IMR-90 (cell line): ENCODE data around the gene MTR. TPM values are rescaled to one million over a fixed set of nuclear protein-coding genes. Genes with fewer than 3 reads are reported as not detected.

Experiments used
- ATAC-seq: fragments of 200-7000 bp; cut with Tn5 transposase; 2 replicates; pipeline ENCODE4 v1.9.1; 2020; ENCODE audit warnings: low read depth, mild to moderate bottlenecking, moderate library complexity
- BruUV-seq: library from RNA; stranded (reverse); fragments of 400-500 nt; replicated peaks from 2 replicates; lab custom pipeline; 2021; lab: Mats Ljungman, UMichigan
- CTCF ChIA-PET: fragments of 300-600 bp; formaldehyde crosslinking; extraction: SDS; loops from one replicate; lab custom pipeline; 2021; ENCODE audit warnings: antibody characterized with exemption; lab: Yijun Ruan, JAX
- POLR2A ChIA-PET: fragments of 300-600 bp; sonication (Branson Sonifier 250); formaldehyde crosslinking; loops from one replicate; lab custom pipeline; 2022; ENCODE audit warnings: antibody characterized with exemption; ENCODE audit not compliant: unreplicated experiment; lab: Charles Lee
- DNase-seq: peaks from one replicate; pipeline ENCODE4 v3.0.0; 2013
- H2AFZ ChIP-seq: replicated peaks from 2 replicates; pipeline ENCODE3; 2013; ENCODE audit warnings: low read length, mild to moderate bottlenecking; ENCODE audit not compliant: poor library complexity
- H2AK5ac ChIP-seq: 2 replicates; pipeline ENCODE4 v1.6.1; 2013; ENCODE audit warnings: low read depth, low read length, inconsistent platforms
- H2AK9ac ChIP-seq: replicated peaks from 2 replicates; pipeline ENCODE3; 2013; ENCODE audit warnings: mild to moderate bottlenecking, low read depth, low read length, moderate library complexity; ENCODE audit not compliant: poor library complexity
- H2BK120ac ChIP-seq: 2 replicates; pipeline ENCODE4 v1.6.1; 2013; ENCODE audit warnings: low read depth, low read length, inconsistent platforms
- H2BK15ac ChIP-seq: 3 replicates; pipeline ENCODE4 v1.6.1; 2013; ENCODE audit warnings: low read depth, low read length, inconsistent platforms
- H2BK20ac ChIP-seq: 2 replicates; pipeline ENCODE4 v1.6.1; 2013; ENCODE audit warnings: low read depth, mild to moderate bottlenecking, inconsistent platforms, low read length, moderate library complexity
- H2BK5ac ChIP-seq: 2 replicates; pipeline ENCODE4 v1.6.1; 2013; ENCODE audit warnings: mild to moderate bottlenecking, low read depth, low read length, inconsistent platforms; ENCODE audit not compliant: poor library complexity, severe bottlenecking
- H3K14ac ChIP-seq: replicated peaks from 2 replicates; pipeline ENCODE4 v1.6.1; 2013; ENCODE audit warnings: low read depth, low read length, inconsistent platforms
- H3K18ac ChIP-seq: 2 replicates; pipeline ENCODE4 v1.6.1; 2013; ENCODE audit warnings: low read depth, low read length, control low read depth
- H3K23ac ChIP-seq: 2 replicates; pipeline ENCODE4 v1.6.1; 2013; ENCODE audit warnings: low read depth, low read length, inconsistent platforms
- H3K27ac ChIP-seq: 2 replicates; pipeline ENCODE4 v1.5.1; 2013; ENCODE audit warnings: mild to moderate bottlenecking, control low read depth, low read length; ENCODE audit not compliant: insufficient read depth
- H3K27me3 ChIP-seq: 2 replicates; pipeline ENCODE4 v1.6.1; 2013; ENCODE audit warnings: low read length; ENCODE audit not compliant: control insufficient read depth, insufficient read depth
- H3K36me3 ChIP-seq: 2 replicates; pipeline ENCODE4 v1.6.1; 2013; ENCODE audit warnings: low read length, mixed read lengths; ENCODE audit not compliant: control insufficient read depth, insufficient read depth
- H3K4ac ChIP-seq: 2 replicates; pipeline ENCODE4 v1.6.1; 2013; ENCODE audit warnings: low read depth, low read length, inconsistent platforms
- H3K4me1 ChIP-seq: 2 replicates; pipeline ENCODE4 v1.6.1; 2013; ENCODE audit warnings: low read length, mixed read lengths; ENCODE audit not compliant: control insufficient read depth, insufficient read depth
- H3K4me2 ChIP-seq: 2 replicates; pipeline ENCODE4 v1.6.1; 2013; ENCODE audit warnings: low read depth, mild to moderate bottlenecking, control low read depth, low read length, moderate library complexity
- H3K4me3 ChIP-seq: 2 replicates; pipeline ENCODE4 v1.5.1; 2013; ENCODE audit warnings: low read depth, mild to moderate bottlenecking, control low read depth, low read length, moderate library complexity; ENCODE audit not compliant: insufficient read depth
- H3K56ac ChIP-seq: 2 replicates; pipeline ENCODE4 v1.6.1; 2013; ENCODE audit warnings: low read length, inconsistent platforms; ENCODE audit not compliant: insufficient read depth; ENCODE audit errors: extremely low read depth
- H3K79me1 ChIP-seq, 2 experiments: 2 replicates each; pipeline ENCODE4 v1.6.1; 2013; ENCODE audit warnings: low read length in 2 of 2, inconsistent platforms in 1 of 2, low read depth in 1 of 2
- H3K9ac ChIP-seq: 2 replicates; pipeline ENCODE4 v1.6.1; 2013; ENCODE audit warnings: low read depth, low read length, control low read depth
- H3K9me1 ChIP-seq: 2 replicates; pipeline ENCODE4 v1.6.1; 2013; ENCODE audit warnings: low read length, inconsistent platforms; ENCODE audit not compliant: insufficient read depth
- H3K9me3 ChIP-seq: 2 replicates; pipeline ENCODE4 v1.6.1; 2013; ENCODE audit warnings: low read length; ENCODE audit not compliant: control insufficient read depth, insufficient read depth
- H4K20me1 ChIP-seq: 2 replicates; pipeline ENCODE4 v1.6.1; 2013; ENCODE audit warnings: low read length, inconsistent platforms; ENCODE audit not compliant: insufficient read depth
- H4K5ac ChIP-seq: 2 replicates; pipeline ENCODE4 v1.6.1; 2013; ENCODE audit warnings: mild to moderate bottlenecking, low read depth, low read length, control low read depth
- H4K8ac ChIP-seq, 2 experiments: 2 replicates each; pipeline ENCODE4 v1.6.1; 2013; ENCODE audit warnings: low read depth in 2 of 2, low read length in 2 of 2, control low read depth in 1 of 2, inconsistent platforms in 1 of 2
- H4K91ac ChIP-seq: 2 replicates; pipeline ENCODE4 v1.6.1; 2013; ENCODE audit warnings: low read depth, low read length, inconsistent platforms; ENCODE audit not compliant: insufficient read depth
- CTCF ChIP-seq: conservative IDR thresholded peaks from 2 replicates; pipeline ENCODE4 v1.5.1; 2012; ENCODE audit warnings: mild to moderate bottlenecking, low read depth, low read length, improper control_type of control experiment
- ELK1 ChIP-seq: fragments of 150-350 bp; IDR thresholded peaks from 2 replicates; pipeline ENCODE4 v1.6.1; 2016; ENCODE audit warnings: low read depth, mild to moderate bottlenecking, low read length, moderate library complexity, borderline replicate concordance
- MAZ ChIP-seq: IDR thresholded peaks from 2 replicates; pipeline ENCODE4 v1.6.1; 2012; ENCODE audit warnings: low read depth, mild to moderate bottlenecking, low read length, improper control_type of control experiment, moderate library complexity, borderline replicate concordance
- MXI1 ChIP-seq: IDR thresholded peaks from 2 replicates; pipeline ENCODE4 v1.6.1; 2012; ENCODE audit warnings: low read depth, mild to moderate bottlenecking, low read length, moderate library complexity, borderline replicate concordance
- RCOR1 ChIP-seq: IDR thresholded peaks from 2 replicates; pipeline ENCODE4 v1.6.1; 2012; ENCODE audit warnings: mild to moderate bottlenecking, low read length, improper control_type of control experiment; ENCODE audit not compliant: insufficient replicate concordance
- RFX5 ChIP-seq: IDR thresholded peaks from 2 replicates; pipeline ENCODE4 v1.8.0; 2012; ENCODE audit warnings: low read depth, mild to moderate bottlenecking, low read length, moderate library complexity
- WGBS, 2 experiments: methylation state at CpG; one replicate each; pipeline versions ENCODE4 v1.1.5 to v1.1.7; 2013; ENCODE audit warnings: missing lambda C conversion rate in 2 of 2; ENCODE audit not compliant: insufficient read length in 1 of 2; ENCODE audit errors: extremely low coverage in 2 of 2; 5-methylcytosine and 5-hydroxymethylcytosine counted together
- dilution Hi-C: fragments of 300-500 bp; cut with HindIII; formaldehyde crosslinking; loops from one replicate; pipeline ENCODE4 v1.14.3; 2018; ENCODE audit warnings: low sequenced_read_pairs; ENCODE audit not compliant: unreplicated experiment
- in situ Hi-C: fragments of 300-500 bp; cut with MboI; formaldehyde crosslinking; loops from 3 replicates; pipeline ENCODE4 v1.14.3; 2019; ENCODE audit warnings: low sequenced_read_pairs, inconsistent platforms, mixed read lengths
- intact Hi-C: fragments of 100-400 bp; cut with micrococcal nuclease; formaldehyde crosslinking; loops from 2 replicates; pipeline ENCODE4 v1.10.0; 2022
- polyA plus RNA-seq, 3 experiments: library from polyadenylated mRNA; depleted of rRNA; stranded (reverse); fragments of >200 nt; gene quantifications; 2 replicates each; pipeline ENCODE4 v1.2.3, GENCODE V29; 2012; ENCODE audit warnings: low replicate concordance in 1 of 3
- total RNA-seq: library from RNA; depleted of rRNA; stranded (reverse); fragments of >200 nt; gene quantifications from 2 replicates; pipeline ENCODE4 v1.2.3, GENCODE V29; 2012

Gene MTR
- total and polyA plus RNA-seq, 2 of the 4 experiments (the other 2 are of a cell fraction) = 7.7 to 31.0 TPM

DNA sequence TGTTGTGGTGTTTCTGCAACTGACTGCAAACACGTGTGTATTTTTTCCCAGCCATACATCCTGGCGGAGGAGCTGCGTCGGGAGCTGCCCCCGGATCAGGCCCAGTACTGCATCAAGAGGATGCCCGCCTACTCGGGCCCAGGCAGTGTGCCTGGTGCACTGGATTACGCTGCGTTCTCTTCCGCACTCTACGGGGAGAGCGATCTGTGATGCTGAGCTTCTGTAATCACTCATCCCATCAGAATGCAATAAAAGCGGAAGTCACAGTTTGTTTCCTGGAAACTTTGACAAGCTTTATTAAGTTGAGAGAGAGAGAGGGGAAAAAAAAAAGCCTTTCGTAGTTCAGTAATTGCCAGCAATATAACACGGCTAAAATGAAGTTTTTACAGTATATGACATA, 32.7 kb upstream of the MTR start (continued):
- no peak for TF ChIP-seq ELK1

DNA sequence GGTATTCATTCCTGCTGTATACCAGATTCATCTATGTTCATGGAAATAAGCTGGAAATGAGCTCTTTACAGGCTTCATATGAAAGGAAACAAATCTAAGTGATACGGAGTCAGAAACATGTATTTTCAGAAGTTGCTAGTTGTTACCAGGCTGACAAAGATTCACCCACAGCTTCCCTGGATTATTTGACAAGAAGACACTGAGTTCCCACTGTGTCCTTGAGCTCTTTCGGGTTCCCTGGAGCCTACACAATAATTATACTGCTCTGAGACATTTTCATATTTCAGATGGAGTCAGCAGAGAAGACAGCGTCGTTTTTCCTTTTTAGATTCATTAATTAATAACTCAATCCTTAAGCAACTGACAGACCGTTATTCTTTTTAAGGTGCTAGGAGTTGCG, 29.3 kb upstream of the MTR start:
- Histone ChIP-seq H4K5ac (no peak overlapping the region), H4K8ac (no peak overlapping the region), H3K4me2 (no peak overlapping the region), H3K9me1 (no peaks in the 10 kb centered on the region), H3K27me3 (peaks cover 2% of the 10 kb centered on the region; the same call in 1 of the 2 replicates), H2BK15ac (no peak overlapping the region), H3K79me1 (no peaks in the 10 kb centered on the region), H3K9ac (no peak overlapping the region), H2AK5ac (no peak overlapping the region), H3K9me3 (no peaks in the 10 kb centered on the region), H3K4me1 (no peaks in the 10 kb centered on the region), H4K20me1 (no peaks in the 10 kb centered on the region), H3K18ac (no peak overlapping the region), H2BK5ac (no peak overlapping the region), H4K91ac (no peak overlapping the region), H2BK20ac (no peak overlapping the region), H3K36me3 (no peaks in the 10 kb centered on the region), H3K56ac (no peak overlapping the region), H3K14ac (no peak overlapping the region), H2AK9ac (no peak overlapping the region), H3K4me3 (no peak overlapping the region), H2AFZ (no peak overlapping the region), H3K4ac (no peak overlapping the region), H2BK120ac (no peak overlapping the region), H3K27ac (no peak overlapping the region), H3K23ac (no peak overlapping the region)
- CTCF ChIA-PET = interaction anchor here (0.7 kb wide), 1 partner anchor 12 kb away, joined by 3 read pairs; no protein-coding TSS in a partner anchor
- intact Hi-C loops (no loop called here), in situ Hi-C loops (loop anchor here (25.0 kb wide), 1 partner anchor 621 kb away; no protein-coding TSS in a partner anchor), dilution Hi-C loops (no loop called here)
- WGBS, 2 experiments = 71% methylated on average over 1 of the region's 6 CpGs; no CpG with 5 or more reads in 1 of the 2 experiments
- POLR2A ChIA-PET = no interaction called here
- TF ChIP-seq RCOR1 (no peak), RFX5 (no peak), MXI1 (no peak), MAZ (no peak), CTCF (no peak)
- BruUV-seq = no TSS peak
- ATAC-seq (no peak), DNase-seq (no peak)
